ENCODE data around the gene NF2.
A peak's percentile ranks its signal among the peaks of the same experiment; 100 is the strongest.

Gene NF2

GRCh38 chr22:29625090-29625825 is 21.8 kb downstream of the NF2 start:
- H3K4me3 ChIP-seq (ENCODE audit: severe bottlenecking): no peak overlapping the region
- no peaks in the 10 kb centered on the region for H3K36me3 ChIP-seq (ENCODE audit: low read depth)
- H3K27ac ChIP-seq (ENCODE audit: poor library complexity, severe bottlenecking): peak overlapping the region; percentile 100
- no peaks in the 10 kb centered on the region for H3K9me3 ChIP-seq (ENCODE audit: severe bottlenecking)
- H3K4me1 ChIP-seq (ENCODE audit: insufficient read depth, poor library complexity, severe bottlenecking): peaks cover 63% of the 10 kb centered on the region
- DNase-seq (ENCODE audit: low spot score) (no peak), ATAC-seq (ENCODE audit: low read depth) (no peak)
- TF ChIP-seq CTCF (IDR thresholded peaks at IDR 0.05; ENCODE audit: poor library complexity, severe bottlenecking): peak; percentile 98
- H3K27me3 ChIP-seq (ENCODE audit: insufficient read depth, poor library complexity, severe bottlenecking): no peaks in the 10 kb centered on the region

- peak overlapping the region; percentile 100 for H3K27ac ChIP-seq (ENCODE audit: poor library complexity, severe bottlenecking)
- no peak for TF ChIP-seq CTCF (IDR thresholded peaks at IDR 0.05; ENCODE audit: poor library complexity, severe bottlenecking)
- DNase-seq (ENCODE audit: low spot score) (no peak), ATAC-seq (ENCODE audit: low read depth) (peak; percentile 64)
- H3K9me3 ChIP-seq (ENCODE audit: severe bottlenecking): no peaks in the 10 kb centered on the region
- no peaks in the 10 kb centered on the region for H3K27me3 ChIP-seq (ENCODE audit: insufficient read depth, poor library complexity, severe bottlenecking)
- H3K4me1 ChIP-seq (ENCODE audit: insufficient read depth, poor library complexity, severe bottlenecking): peaks cover 53% of the 10 kb centered on the region
- no peaks in the 10 kb centered on the region for H3K36me3 ChIP-seq (ENCODE audit: low read depth)
- H3K4me3 ChIP-seq (ENCODE audit: severe bottlenecking): no peak overlapping the region
Measured at GRCh38 chr22:29626497-29627195, 23.2 kb downstream of the NF2 start.

- no peak for TF ChIP-seq CTCF (IDR thresholded peaks at IDR 0.05; ENCODE audit: poor library complexity, severe bottlenecking)
- no peak for DNase-seq (ENCODE audit: low spot score)
- H3K36me3 ChIP-seq (ENCODE audit: low read depth): no peaks in the 10 kb centered on the region
- peak overlapping the region; percentile 100 for H3K27ac ChIP-seq (ENCODE audit: poor library complexity, severe bottlenecking)
- peaks cover 51% of the 10 kb centered on the region for H3K4me1 ChIP-seq (ENCODE audit: insufficient read depth, poor library complexity, severe bottlenecking)
- H3K4me3 ChIP-seq (ENCODE audit: severe bottlenecking): no peak overlapping the region
- no peaks in the 10 kb centered on the region for H3K9me3 ChIP-seq (ENCODE audit: severe bottlenecking)
- H3K27me3 ChIP-seq (ENCODE audit: insufficient read depth, poor library complexity, severe bottlenecking): no peaks in the 10 kb centered on the region
- ATAC-seq (ENCODE audit: low read depth): no peak
Measured at GRCh38 chr22:29627196-29627535, 23.7 kb downstream of the NF2 start.

GRCh38 chr22:29628996-29629902 is 25.8 kb downstream of the NF2 start:
- H3K4me3 ChIP-seq (ENCODE audit: severe bottlenecking): no peak overlapping the region
- no peak for DNase-seq (ENCODE audit: low spot score)
- ATAC-seq (ENCODE audit: low read depth): no peak
- no peak for TF ChIP-seq CTCF (IDR thresholded peaks at IDR 0.05; ENCODE audit: poor library complexity, severe bottlenecking)
- no peaks in the 10 kb centered on the region for H3K27me3 ChIP-seq (ENCODE audit: insufficient read depth, poor library complexity, severe bottlenecking)
- peak overlapping the region; percentile 1 for H3K27ac ChIP-seq (ENCODE audit: poor library complexity, severe bottlenecking)
- H3K9me3 ChIP-seq (ENCODE audit: severe bottlenecking): no peaks in the 10 kb centered on the region
- H3K36me3 ChIP-seq (ENCODE audit: low read depth): no peaks in the 10 kb centered on the region
- peaks cover 36% of the 10 kb centered on the region for H3K4me1 ChIP-seq (ENCODE audit: insufficient read depth, poor library complexity, severe bottlenecking)
